Right lobe of liver (tissue), 6 donors: Measurements from ENCODE around the gene ARHGEF19. TPM values are rescaled to one million over a fixed set of nuclear protein-coding genes. Genes with fewer than 3 reads are reported as not detected.
A peak's percentile ranks its signal among the peaks of the same experiment; 100 is the strongest.

Experiments used
- ATAC-seq, 4 donors: fragments of 200-7000 bp; cut with Tn5 transposase; one replicate each; pipeline ENCODE4 v1.9.1; 2020; ENCODE audit warnings: mild to moderate bottlenecking in 4 of 4, moderate library complexity in 4 of 4
- DNase-seq, 3 donors: peaks; one replicate each; pipeline ENCODE4 v3.0.0-alpha.2; 2020
- H3K27ac ChIP-seq, 3 donors: fragments of 200-600 bp; one replicate each; pipeline ENCODE4 v1.8.0; 2022
- H3K27me3 ChIP-seq, 2 donors: fragments of 200-600 bp; one replicate each; pipeline ENCODE4 v1.8.0; 2022
- H3K36me3 ChIP-seq, 4 donors: fragments of 200-600 bp; sonication (generic) in 1 of 4; one replicate each; pipeline versions ENCODE4 v1.5.1 to v1.8.0; 2017 to 2022; ENCODE audit warnings: control low read depth in 1 of 4
- H3K4me1 ChIP-seq, 4 donors: fragments of 200-600 bp; sonication (generic) in 1 of 4; one replicate each; pipeline versions ENCODE4 v1.5.1 to v1.8.0; 2017 to 2022; ENCODE audit warnings: control low read depth in 1 of 4
- H3K4me3 ChIP-seq, 3 donors: fragments of 200-600 bp; one replicate each; pipeline ENCODE4 v1.8.0; 2022
- H3K9me3 ChIP-seq, 4 donors: fragments of 200-600 bp; sonication (generic) in 1 of 4; one replicate each; pipeline versions ENCODE4 v1.5.1 to v1.8.0; 2017 to 2022; ENCODE audit warnings: control low read depth in 1 of 4
- POLR2A ChIP-seq: fragments of 450-650 bp; IDR thresholded peaks from one replicate; pipeline ENCODE4 v1.6.1; 2017; ENCODE audit warnings: antibody characterized with exemption, mild to moderate bottlenecking
- WGBS: methylation state at CpG from one replicate; pipeline ENCODE4 v1.1.6; 2018; ENCODE audit warnings: low coverage, low lambda C conversion rate; ENCODE audit not compliant: insufficient coverage; ENCODE audit errors: missing lambda C conversion rate; 5-methylcytosine and 5-hydroxymethylcytosine counted together
- intact Hi-C, 2 donors: fragments of 100-400 bp; cut with DNase I; formaldehyde crosslinking; loops; one replicate each; pipeline versions ENCODE4 v1.11.2 to v1.14.1; 2022
- total RNA-seq, 6 experiments: library from RNA; depleted of rRNA in 2 of 6; stranded (reverse); fragments of >200 nt in 2 of 6; fragmentation: NEBNext Ultra II Directional in 3 of 6; extraction: Animal tissue kit (Norgen Biotek cat#: 25700) in 3 of 6; gene quantifications; one replicate each; pipeline versions ENCODE4 v1.1.0 to v1.2.4, GENCODE V29; 2016 to 2023
- TF ChIP-seq, protein P1 (sequence below), 4 donors: fragments of 200-600 bp in 3 of 4; fragments of 450-650 bp in 1 of 4; IDR thresholded peaks; one replicate each; pipeline versions ENCODE4 v1.5.1 to v1.8.0; 2016 to 2022; ENCODE audit warnings: antibody characterized with exemption in 4 of 4, mild to moderate bottlenecking in 2 of 4
- donor health status: DM: no; HTN: yes; CAD: no.
- donor health status: DM: no; HTN: no; CAD: no.
- donor health status: DM: no; HTN: no; CAD: no.
- donor health status: DM: no; HTN: yes; CAD: no.
- donor health status: DM: no; HTN: yes; CAD: no.

ARHGEF19 gene
- total RNA-seq, 6 experiments from 2014 or later = 0.31 to 2.8 (median 1.5) TPM

DNA sequence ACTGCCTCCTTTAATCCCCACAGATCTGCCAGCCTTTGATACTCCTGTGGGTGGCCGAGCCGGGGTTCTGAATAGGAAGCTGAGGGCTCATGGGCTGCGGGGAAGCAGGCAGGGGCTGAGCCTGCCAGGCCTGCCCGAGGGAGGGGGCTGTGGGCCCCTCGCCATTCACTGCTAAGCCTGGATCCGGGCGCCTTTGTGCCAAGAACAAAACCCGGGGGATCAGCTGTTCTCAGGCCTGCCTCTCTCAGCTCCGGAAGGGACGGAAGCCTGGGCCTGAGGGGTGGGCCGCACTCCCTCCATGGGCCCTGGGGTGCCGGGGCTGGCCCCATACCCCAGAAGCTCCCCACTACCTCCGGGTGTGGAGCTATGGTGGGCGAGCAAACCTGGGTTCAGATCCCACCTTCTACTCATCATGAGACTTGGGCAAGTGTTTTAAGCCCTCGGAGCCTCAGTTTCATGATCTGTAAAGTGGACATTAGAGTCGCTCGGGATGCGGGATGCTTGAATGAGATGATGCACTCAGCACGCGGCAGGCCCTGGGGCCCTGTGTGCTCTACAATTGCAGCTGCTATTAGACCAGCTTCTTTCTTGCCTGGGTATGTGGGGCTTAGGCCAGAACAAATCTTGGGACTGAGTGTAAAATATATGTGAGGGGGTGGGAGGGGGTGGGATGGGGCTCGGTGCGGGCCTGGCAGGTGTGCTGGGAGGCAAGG is 37.4 kb downstream of the ARHGEF19 start:
- intact Hi-C loops = no loop called here
- H3K4me1 ChIP-seq = peaks cover 2 to 50% (median 27%) of the 10 kb centered on the region in 4 donors
- no peaks in the 10 kb centered on the region for H3K9me3 ChIP-seq
- ATAC-seq (no peak), DNase-seq (no peak)
- TF ChIP-seq, protein P1, sequence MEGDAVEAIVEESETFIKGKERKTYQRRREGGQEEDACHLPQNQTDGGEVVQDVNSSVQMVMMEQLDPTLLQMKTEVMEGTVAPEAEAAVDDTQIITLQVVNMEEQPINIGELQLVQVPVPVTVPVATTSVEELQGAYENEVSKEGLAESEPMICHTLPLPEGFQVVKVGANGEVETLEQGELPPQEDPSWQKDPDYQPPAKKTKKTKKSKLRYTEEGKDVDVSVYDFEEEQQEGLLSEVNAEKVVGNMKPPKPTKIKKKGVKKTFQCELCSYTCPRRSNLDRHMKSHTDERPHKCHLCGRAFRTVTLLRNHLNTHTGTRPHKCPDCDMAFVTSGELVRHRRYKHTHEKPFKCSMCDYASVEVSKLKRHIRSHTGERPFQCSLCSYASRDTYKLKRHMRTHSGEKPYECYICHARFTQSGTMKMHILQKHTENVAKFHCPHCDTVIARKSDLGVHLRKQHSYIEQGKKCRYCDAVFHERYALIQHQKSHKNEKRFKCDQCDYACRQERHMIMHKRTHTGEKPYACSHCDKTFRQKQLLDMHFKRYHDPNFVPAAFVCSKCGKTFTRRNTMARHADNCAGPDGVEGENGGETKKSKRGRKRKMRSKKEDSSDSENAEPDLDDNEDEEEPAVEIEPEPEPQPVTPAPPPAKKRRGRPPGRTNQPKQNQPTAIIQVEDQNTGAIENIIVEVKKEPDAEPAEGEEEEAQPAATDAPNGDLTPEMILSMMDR (IDR thresholded peaks at IDR 0.05) = no peak
- no peaks in the 10 kb centered on the region for H3K27me3 ChIP-seq
- WGBS = 53% methylated on average over 8 of the region's 22 CpGs
- no peaks in the 10 kb centered on the region for H3K36me3 ChIP-seq
- no peak overlapping the region for H3K4me3 ChIP-seq
- peak overlapping the region; percentile 79 to 95 (median 81) for H3K27ac ChIP-seq

DNA sequence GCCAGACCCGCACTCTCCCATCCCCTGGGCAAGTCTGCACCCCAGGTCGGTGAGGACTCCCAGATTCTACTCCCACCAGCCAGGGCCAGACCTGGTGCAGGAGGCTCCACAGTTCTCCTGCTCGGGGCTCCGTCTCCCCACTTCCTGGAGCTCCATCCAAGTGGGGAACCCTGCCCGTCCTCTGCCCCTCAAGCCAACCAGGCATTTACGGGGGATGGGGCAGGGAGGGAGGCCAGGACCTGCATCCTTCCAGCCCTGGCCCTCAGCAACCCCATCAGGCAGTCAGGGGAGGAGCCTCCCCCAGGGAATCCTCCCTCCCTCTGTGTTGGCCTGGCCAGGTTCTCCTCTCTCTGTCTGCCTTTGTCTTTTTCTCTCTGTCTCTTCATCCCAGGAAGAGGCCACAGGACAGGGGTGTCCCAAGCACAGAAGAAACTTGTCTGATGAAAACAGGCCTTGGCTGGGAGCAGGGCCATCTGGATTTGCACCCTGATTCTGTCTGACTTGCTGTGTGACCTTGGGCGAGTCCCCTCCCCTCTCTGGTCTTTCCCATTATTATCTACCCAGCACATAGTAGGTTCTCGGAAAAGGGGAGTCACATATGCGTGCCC is 38.1 kb downstream of the ARHGEF19 start:
- no peak for DNase-seq
- H3K9me3 ChIP-seq = no peaks in the 10 kb centered on the region

DNA sequence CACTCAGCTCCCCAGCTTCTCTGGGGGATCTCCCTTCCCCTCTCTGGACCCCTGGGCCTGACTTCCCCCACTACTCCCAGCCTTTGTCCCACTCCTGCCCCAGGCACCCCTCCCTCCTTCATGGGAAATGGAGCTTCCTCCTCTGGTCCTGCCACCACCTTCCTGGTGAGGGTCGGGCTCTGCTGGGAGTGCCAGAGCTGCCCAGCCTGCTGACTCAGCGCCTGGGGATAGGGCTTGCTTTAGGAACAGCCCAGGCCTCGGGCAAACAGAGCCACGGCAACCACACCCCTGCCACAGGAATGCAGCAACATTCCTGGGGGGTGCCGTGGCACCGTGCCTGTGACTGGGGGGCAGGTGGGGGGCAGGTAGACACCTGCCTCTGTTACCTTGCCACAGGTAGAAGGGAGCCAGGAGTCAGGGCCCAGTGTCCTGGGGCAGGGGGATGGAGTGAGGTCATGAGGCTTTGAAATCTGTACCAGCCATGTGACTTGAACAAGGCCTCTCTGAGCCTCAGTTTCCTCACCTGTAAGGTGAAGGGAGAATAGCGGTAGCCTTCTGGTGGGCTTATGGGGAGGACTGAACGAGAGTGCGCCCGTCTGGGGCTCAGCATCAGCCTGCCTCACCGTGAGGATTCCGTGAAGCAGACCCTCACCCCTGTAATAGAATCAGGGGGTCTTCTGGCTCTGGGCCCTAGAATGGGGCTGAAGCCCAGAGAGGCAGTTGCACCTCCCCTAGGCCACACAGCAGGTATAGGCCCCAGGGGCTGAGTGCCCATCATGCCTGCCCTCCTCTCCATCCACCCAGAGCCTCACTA is 38.8 kb downstream of the ARHGEF19 start:
- peak in 1 of 3 donors; percentile 64 for DNase-seq
- Histone ChIP-seq H3K27me3 (no peaks in the 10 kb centered on the region), H3K4me3 (no peak overlapping the region), H3K9me3 (no peaks in the 10 kb centered on the region), H3K27ac (peak overlapping the region in 2 of 3 donors; percentile 33 to 40), H3K4me1 (peaks cover 2 to 38% (median 20%) of the 10 kb centered on the region in 4 donors), H3K36me3 (no peaks in the 10 kb centered on the region)
- ATAC-seq = peak in 3 of 4 donors; percentile 6 to 24 (median 14)
- TF ChIP-seq POLR2A = no peak
- TF ChIP-seq, protein P1 (IDR thresholded peaks at IDR 0.05) = no peak
- intact Hi-C loops = no loop called here
- 19% methylated on average over 6 of the region's 12 CpGs for WGBS

More for the DNA sequence above, 38.1 kb downstream of the ARHGEF19 start:
- peak overlapping the region in 1 of 3 donors; percentile 95 for H3K27ac ChIP-seq
- ATAC-seq = no peak
- no peaks in the 10 kb centered on the region for H3K27me3 ChIP-seq
- no peak overlapping the region for H3K4me3 ChIP-seq
- TF ChIP-seq, protein P1 (IDR thresholded peaks at IDR 0.05) = no peak
- TF ChIP-seq POLR2A = no peak
- peaks cover 2 to 43% (median 24%) of the 10 kb centered on the region in 4 donors for H3K4me1 ChIP-seq
- intact Hi-C loops = no loop called here
- no peaks in the 10 kb centered on the region for H3K36me3 ChIP-seq
- WGBS = 59% methylated on average over 5 of the region's 9 CpGs

DNA sequence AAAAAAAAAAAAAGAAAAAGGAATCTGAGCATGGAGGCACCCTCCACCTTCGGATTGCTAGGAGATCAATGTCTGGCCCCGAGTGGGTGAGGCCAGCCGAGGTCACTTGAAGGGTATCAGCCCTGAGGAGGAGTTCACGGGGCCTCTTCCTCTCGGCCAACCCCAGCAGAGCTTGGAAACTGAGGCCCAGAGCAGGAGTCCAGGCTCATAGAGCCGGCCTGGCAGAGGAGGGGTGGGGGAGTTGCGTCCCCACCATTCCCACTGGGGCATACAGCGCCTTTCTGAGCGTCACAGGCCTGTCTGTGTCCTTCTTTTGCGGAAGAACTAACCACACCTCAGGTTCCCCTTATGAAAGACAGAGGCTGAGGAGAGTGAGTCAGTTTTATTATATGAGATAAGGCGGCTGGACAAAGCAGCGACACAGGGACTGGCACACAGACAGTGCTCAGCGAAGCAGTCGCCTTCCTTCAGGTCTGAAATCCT is 39.4 kb downstream of the ARHGEF19 start:
- TF ChIP-seq POLR2A = no peak
- TF ChIP-seq, protein P1 (IDR thresholded peaks at IDR 0.05) = no peak
- no peak for DNase-seq
- intact Hi-C loops = no loop called here
- Histone ChIP-seq H3K4me1 (peaks cover 2 to 34% (median 17%) of the 10 kb centered on the region in 4 donors), H3K27me3 (no peaks in the 10 kb centered on the region), H3K36me3 (no peaks in the 10 kb centered on the region), H3K27ac (peak overlapping the region in 2 of 3 donors; percentile 33 to 40), H3K4me3 (no peak overlapping the region), H3K9me3 (no peaks in the 10 kb centered on the region)
- peak in 3 of 4 donors; percentile 1 to 23 (median 16) for ATAC-seq
- WGBS = 63% methylated on average over 12 of the region's 14 CpGs
